HG02943 (cell line): Measurements from ENCODE around the gene PRKACG.
"Not testable (repeated sequence)": the region's sequence is repeated elsewhere in the genome, so short reads cannot be mapped to it uniquely, and the experiment has no call there.

Source experiments
- ATAC-seq: cut with Tn5 transposase; IDR thresholded peaks from one replicate; pipeline ENCODE4 v1.9.1; 2021; ENCODE audit warnings: mild to moderate bottlenecking, low read depth, moderate library complexity; ENCODE audit not compliant: unreplicated experiment

The PRKACG gene

GRCh38 chr9:69014013-69014412, at the start of gene PRKACG:
PRKACG (minus strand) TSS chr9:69014113; CDS start chr9:69014092, 21 bp downstream.
- no peak for ATAC-seq

- ATAC-seq: no peak
These were observed 48.3 kb upstream of the PRKACG start for GRCh38 chr9:69062195-69062594.

GRCh38 chr9:69060766-69061165, 46.9 kb upstream of the PRKACG start:
- ATAC-seq: no peak

GRCh38 chr9:69058101-69058500, 44.2 kb upstream of the PRKACG start:
- no peak for ATAC-seq

GRCh38 chr9:69056191-69056815, 42.4 kb upstream of the PRKACG start:
- no peak for ATAC-seq

- no peak for ATAC-seq
These were observed 41.1 kb upstream of the PRKACG start for GRCh38 chr9:69054989-69055388.

- ATAC-seq: not testable (repeated sequence)
These were observed 37.0 kb upstream of the PRKACG start for GRCh38 chr9:69050936-69051335.

GRCh38 chr9:69049094-69049493, 35.2 kb upstream of the PRKACG start:
- ATAC-seq: no peak

- ATAC-seq: no peak
These were observed 33.5 kb upstream of the PRKACG start for GRCh38 chr9:69047371-69047770.

GRCh38 chr9:69046723-69047122, 32.8 kb upstream of the PRKACG start:
- no peak for ATAC-seq

GRCh38 chr9:69045821-69046220, 31.9 kb upstream of the PRKACG start:
- no peak for ATAC-seq

GRCh38 chr9:69044240-69045219, 30.6 kb upstream of the PRKACG start:
- no peak for ATAC-seq

GRCh38 chr9:69040646-69041045, 26.7 kb upstream of the PRKACG start:
- ATAC-seq: no peak

- no peak for ATAC-seq
These were observed 22.9 kb upstream of the PRKACG start for GRCh38 chr9:69036799-69037198.

GRCh38 chr9:69036309-69036708, 22.4 kb upstream of the PRKACG start:
- ATAC-seq: peak; percentile 36

- peak; percentile 92 for ATAC-seq
These were observed 21.8 kb upstream of the PRKACG start, which contains the start of gene FXN for GRCh38 chr9:69035438-69036308. FXN (plus strand) TSS chr9:69035752; CDS start chr9:69035783, 31 bp downstream.

- ATAC-seq: no peak
These were observed 20.2 kb upstream of the PRKACG start for GRCh38 chr9:69034071-69034470.

GRCh38 chr9:69030851-69031645, 17.1 kb upstream of the PRKACG start:
- no peak for ATAC-seq

GRCh38 chr9:69029535-69029934, 15.6 kb upstream of the PRKACG start:
- ATAC-seq: no peak

- no peak for ATAC-seq
These were observed 14.8 kb upstream of the PRKACG start for GRCh38 chr9:69028754-69029153.
